ENCODE results near the gene CD48.

CD48 gene

GRCh38 chr1:160669802-160670201 lies 41.8 kb downstream of the CD48 start:
- Mint-ChIP-seq H3K27me3 (no peaks in the 10 kb centered on the region), H3K27ac (no peak overlapping the region), H3K4me3 (no peak overlapping the region), H3K4me1 (ENCODE audit: low read depth) (peaks cover 47% of the 10 kb centered on the region), H3K36me3 (ENCODE audit: low read depth) (peaks cover 28% of the 10 kb centered on the region), H3K9me3 (peaks cover 7% of the 10 kb centered on the region)
- DNase-seq = no peak

DNA sequence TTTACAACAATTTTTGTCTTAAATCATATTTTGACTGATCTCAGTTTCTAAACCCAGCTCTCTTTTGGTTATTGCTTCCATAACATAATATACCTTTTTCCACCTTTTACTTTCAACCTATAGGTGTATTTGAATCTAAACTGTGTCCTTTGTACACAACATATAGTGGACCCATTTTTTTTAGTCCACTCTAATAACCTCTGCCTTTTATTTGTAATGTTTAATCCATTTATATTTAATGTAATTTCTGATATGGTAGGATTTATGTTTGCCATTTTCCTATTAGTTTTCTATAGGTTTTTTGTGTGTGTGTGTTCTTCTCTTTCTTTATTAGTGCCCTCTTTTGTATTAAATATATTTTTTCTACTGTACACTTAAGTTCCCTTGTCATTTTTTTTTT lies 42.3 kb downstream of the CD48 start:
- Mint-ChIP-seq H3K4me1 (ENCODE audit: low read depth) (peaks cover 52% of the 10 kb centered on the region), H3K4me3 (no peak overlapping the region), H3K27me3 (no peaks in the 10 kb centered on the region), H3K27ac (no peak overlapping the region), H3K36me3 (ENCODE audit: low read depth) (peaks cover 28% of the 10 kb centered on the region), H3K9me3 (peaks cover 7% of the 10 kb centered on the region)
- DNase-seq = no peak

GRCh38 chr1:160667896-160668295 lies 43.7 kb downstream of the CD48 start:
- DNase-seq = no peak
- no peak overlapping the region for H3K4me3 Mint-ChIP-seq
- peak overlapping the region; percentile 6 for H3K27ac Mint-ChIP-seq
- H3K4me1 Mint-ChIP-seq (ENCODE audit: low read depth) = peaks cover 64% of the 10 kb centered on the region
- H3K27me3 Mint-ChIP-seq = no peaks in the 10 kb centered on the region
- H3K36me3 Mint-ChIP-seq (ENCODE audit: low read depth) = peaks cover 28% of the 10 kb centered on the region
- peaks cover 7% of the 10 kb centered on the region for H3K9me3 Mint-ChIP-seq

DNA sequence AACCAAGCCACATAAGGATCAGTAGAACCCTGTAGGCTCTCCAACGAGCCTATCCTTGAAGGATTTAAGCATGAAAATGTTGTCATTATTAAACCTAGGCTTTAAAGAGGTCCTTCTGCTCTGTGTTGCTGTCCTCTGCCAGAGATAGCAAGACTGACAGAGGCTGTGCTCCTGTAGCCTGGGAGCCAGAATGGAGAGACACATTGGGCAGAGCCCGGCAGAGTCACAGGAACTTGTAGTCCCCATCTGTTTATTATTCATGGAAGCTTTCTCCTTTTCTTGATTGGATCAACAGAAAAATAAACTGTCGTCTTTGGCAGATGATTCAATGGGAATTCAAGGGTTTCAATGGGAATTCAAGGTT lies 45.6 kb downstream of the CD48 start:
- Mint-ChIP-seq H3K27me3 (no peaks in the 10 kb centered on the region), H3K9me3 (peaks cover 7% of the 10 kb centered on the region), H3K4me3 (peak overlapping the region; percentile 45), H3K27ac (peak overlapping the region; percentile 91), H3K4me1 (ENCODE audit: low read depth) (peaks cover 74% of the 10 kb centered on the region), H3K36me3 (ENCODE audit: low read depth) (peaks cover 25% of the 10 kb centered on the region)
- DNase-seq = no peak

DNA sequence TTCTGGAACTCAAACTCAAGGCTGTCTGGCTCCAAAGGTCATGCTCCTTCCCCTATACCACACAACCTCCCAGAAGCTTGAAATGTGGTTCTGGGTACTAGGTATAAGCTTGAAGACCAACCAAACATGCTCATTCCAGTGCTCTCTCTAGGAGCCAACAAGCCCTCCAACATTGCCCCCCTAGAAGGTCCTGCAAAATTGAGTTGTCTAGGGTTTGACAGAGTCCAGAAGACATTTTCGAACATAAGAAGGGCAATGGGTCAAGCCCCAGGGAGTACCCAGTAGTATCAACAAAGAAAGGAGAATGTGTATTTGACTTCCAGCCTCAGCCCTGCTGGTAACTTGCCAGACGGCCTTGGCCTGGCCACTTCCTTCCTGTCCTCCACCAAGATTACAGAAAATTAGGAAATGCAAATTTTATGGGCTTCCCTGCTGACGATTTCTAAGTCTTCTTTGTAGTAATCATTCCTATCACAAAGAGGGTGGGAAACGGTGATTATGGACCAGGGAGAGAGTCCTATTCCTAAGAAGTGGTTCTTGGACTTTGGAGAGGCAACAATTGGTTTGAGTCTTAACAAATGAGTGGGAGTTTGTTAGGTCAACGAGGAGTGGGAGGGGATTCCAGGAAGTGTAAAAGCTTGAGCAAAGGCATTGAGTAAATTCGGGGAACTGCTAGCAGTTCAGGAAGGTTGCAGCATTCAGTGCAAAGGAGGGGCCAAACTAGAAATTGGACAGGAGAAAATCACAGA lies 46.1 kb downstream of the CD48 start:
- Mint-ChIP-seq H3K4me3 (peak overlapping the region; percentile 45), H3K9me3 (peaks cover 9% of the 10 kb centered on the region), H3K27me3 (no peaks in the 10 kb centered on the region), H3K27ac (peak overlapping the region; percentile 91), H3K36me3 (ENCODE audit: low read depth) (peaks cover 19% of the 10 kb centered on the region), H3K4me1 (ENCODE audit: low read depth) (peaks cover 68% of the 10 kb centered on the region)
- DNase-seq = no peak

- Mint-ChIP-seq H3K27ac (peak overlapping the region; percentile 91), H3K36me3 (ENCODE audit: low read depth) (peaks cover 17% of the 10 kb centered on the region), H3K9me3 (peaks cover 14% of the 10 kb centered on the region), H3K4me1 (ENCODE audit: low read depth) (peaks cover 63% of the 10 kb centered on the region), H3K27me3 (no peaks in the 10 kb centered on the region), H3K4me3 (peak overlapping the region; percentile 37)
- no peak for DNase-seq
These were observed 47.0 kb downstream of the CD48 start for GRCh38 chr1:160664573-160665051.

DNA sequence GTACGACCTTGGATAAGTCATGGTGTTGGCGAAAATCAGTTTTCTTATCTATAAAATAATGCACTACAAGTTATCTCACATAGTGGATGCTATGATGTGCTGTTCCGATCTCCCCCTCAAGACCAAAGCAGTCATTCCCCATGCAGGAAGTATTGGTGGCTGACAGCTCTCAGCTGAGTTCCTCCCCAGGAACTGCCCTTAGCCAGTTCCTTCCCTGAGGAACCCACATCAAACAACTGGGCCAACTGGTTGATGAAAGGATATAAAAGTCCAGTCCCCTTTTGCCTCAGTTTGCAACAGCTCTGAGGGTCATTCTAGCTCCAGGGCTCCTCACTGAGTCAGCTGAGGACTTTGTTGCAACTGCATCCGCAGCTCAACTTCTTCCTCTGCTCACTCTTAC lies 48.7 kb downstream of the CD48 start:
- DNase-seq = no peak
- Mint-ChIP-seq H3K36me3 (ENCODE audit: low read depth) (peaks cover 12% of the 10 kb centered on the region), H3K27ac (peak overlapping the region; percentile 5), H3K27me3 (no peaks in the 10 kb centered on the region), H3K9me3 (peaks cover 12% of the 10 kb centered on the region), H3K4me3 (no peak overlapping the region), H3K4me1 (ENCODE audit: low read depth) (peaks cover 69% of the 10 kb centered on the region)

GRCh38 chr1:160659566-160659965 lies 52.1 kb downstream of the CD48 start:
- Mint-ChIP-seq H3K36me3 (ENCODE audit: low read depth) (peaks cover 7% of the 10 kb centered on the region), H3K9me3 (peaks cover 12% of the 10 kb centered on the region), H3K27ac (no peak overlapping the region), H3K4me1 (ENCODE audit: low read depth) (peaks cover 61% of the 10 kb centered on the region), H3K4me3 (no peak overlapping the region), H3K27me3 (no peaks in the 10 kb centered on the region)
- no peak for DNase-seq

DNA sequence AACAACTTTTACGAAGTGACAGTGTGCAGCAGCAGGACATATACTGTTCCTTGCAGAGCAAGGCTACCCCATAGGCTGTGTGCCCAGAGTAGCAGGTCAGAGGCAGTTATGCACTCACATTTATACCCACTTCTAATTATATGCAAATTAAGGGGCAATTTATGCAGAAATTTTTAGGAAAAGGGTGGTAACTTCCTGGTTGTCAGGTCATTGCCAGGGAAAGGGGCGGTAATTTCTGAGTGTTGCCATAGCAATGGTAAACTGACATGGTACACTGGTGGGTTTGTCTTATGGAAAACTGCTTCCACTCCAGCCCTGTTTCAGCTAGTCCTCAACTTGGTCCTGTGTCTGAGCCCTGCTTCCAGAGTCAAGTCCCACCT lies 52.8 kb downstream of the CD48 start:
- Mint-ChIP-seq H3K27ac (peak overlapping the region; percentile 83), H3K4me1 (ENCODE audit: low read depth) (peaks cover 61% of the 10 kb centered on the region), H3K9me3 (peaks cover 12% of the 10 kb centered on the region), H3K4me3 (no peak overlapping the region), H3K27me3 (no peaks in the 10 kb centered on the region), H3K36me3 (ENCODE audit: low read depth) (peaks cover 7% of the 10 kb centered on the region)
- DNase-seq = no peak

DNA sequence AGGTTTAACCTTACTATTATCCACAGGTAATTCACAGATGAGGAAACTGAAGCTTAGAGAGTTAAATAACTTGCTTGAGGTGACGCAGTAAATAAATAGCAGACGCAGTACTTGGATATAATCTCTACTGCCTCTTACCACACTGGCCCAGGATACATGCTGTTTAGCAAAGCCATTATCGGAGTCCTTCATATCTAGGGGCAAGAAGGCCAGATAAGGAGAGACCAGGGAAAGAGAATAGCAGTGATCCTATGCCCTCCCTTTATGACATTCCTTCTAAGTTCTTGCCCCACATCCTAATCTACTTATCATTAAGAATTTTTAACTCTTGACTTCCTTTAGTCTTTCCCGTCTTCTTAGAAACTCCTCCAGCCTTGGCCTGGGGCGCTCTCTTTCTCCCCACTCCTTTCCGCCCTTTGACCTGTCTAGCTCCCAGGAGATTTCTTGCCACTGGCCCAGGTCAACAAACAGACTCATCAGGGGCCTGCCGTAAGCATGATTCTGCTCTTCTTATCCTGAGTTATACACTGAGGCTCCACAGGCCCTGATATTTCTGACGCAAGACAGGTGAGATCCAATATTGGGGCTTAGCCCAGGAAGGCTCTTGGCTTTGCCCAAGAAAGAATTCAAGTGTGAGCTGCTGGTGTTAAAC lies 53.3 kb downstream of the CD48 start:
- H3K4me3 Mint-ChIP-seq = no peak overlapping the region
- H3K27ac Mint-ChIP-seq = peak overlapping the region; percentile 83

GRCh38 chr1:160657250-160657781 lies 54.3 kb downstream of the CD48 start:
- Mint-ChIP-seq H3K4me3 (peak overlapping the region; percentile 34), H3K36me3 (ENCODE audit: low read depth) (peaks cover 7% of the 10 kb centered on the region), H3K4me1 (ENCODE audit: low read depth) (peaks cover 61% of the 10 kb centered on the region), H3K27me3 (no peaks in the 10 kb centered on the region), H3K27ac (peak overlapping the region; percentile 83), H3K9me3 (peaks cover 12% of the 10 kb centered on the region)
- no peak for DNase-seq

More for the DNA sequence above, 53.3 kb downstream of the CD48 start:
- Mint-ChIP-seq H3K4me1 (ENCODE audit: low read depth) (peaks cover 61% of the 10 kb centered on the region), H3K27me3 (no peaks in the 10 kb centered on the region), H3K9me3 (peaks cover 12% of the 10 kb centered on the region), H3K36me3 (ENCODE audit: low read depth) (peaks cover 7% of the 10 kb centered on the region)
- no peak for DNase-seq

GRCh38 chr1:160656737-160657136 lies 54.9 kb downstream of the CD48 start:
- Mint-ChIP-seq H3K36me3 (ENCODE audit: low read depth) (peaks cover 9% of the 10 kb centered on the region), H3K9me3 (peaks cover 12% of the 10 kb centered on the region), H3K27me3 (no peaks in the 10 kb centered on the region), H3K4me1 (ENCODE audit: low read depth) (peaks cover 61% of the 10 kb centered on the region), H3K4me3 (no peak overlapping the region), H3K27ac (peak overlapping the region; percentile 83)
- no peak for DNase-seq

DNA sequence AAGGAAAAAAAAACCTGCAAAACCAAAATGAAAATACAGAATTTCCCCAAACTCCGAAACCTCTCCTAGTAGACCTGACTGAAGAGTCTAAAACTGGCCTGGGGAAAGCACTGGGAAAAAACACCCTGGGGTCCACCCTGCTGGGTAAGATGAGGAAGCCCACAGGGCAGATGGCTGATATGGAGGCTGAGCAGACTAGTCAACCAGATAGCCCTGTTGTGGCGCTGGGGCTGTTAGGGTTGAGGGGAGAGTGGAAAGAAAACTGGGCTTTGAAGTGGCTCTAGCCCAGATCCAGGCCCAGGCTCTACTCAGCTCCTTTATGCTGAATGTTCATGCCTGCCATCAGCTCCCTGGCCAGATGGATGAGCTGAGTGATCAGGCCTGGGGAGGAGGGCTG lies 58.0 kb downstream of the CD48 start:
- H3K36me3 Mint-ChIP-seq (ENCODE audit: low read depth) = peaks cover 20% of the 10 kb centered on the region
- H3K27ac Mint-ChIP-seq = peak overlapping the region; percentile 63
- peaks cover 4% of the 10 kb centered on the region for H3K9me3 Mint-ChIP-seq
- no peak overlapping the region for H3K4me3 Mint-ChIP-seq
- DNase-seq = no peak
- no peaks in the 10 kb centered on the region for H3K27me3 Mint-ChIP-seq
- peaks cover 82% of the 10 kb centered on the region for H3K4me1 Mint-ChIP-seq (ENCODE audit: low read depth)

DNA sequence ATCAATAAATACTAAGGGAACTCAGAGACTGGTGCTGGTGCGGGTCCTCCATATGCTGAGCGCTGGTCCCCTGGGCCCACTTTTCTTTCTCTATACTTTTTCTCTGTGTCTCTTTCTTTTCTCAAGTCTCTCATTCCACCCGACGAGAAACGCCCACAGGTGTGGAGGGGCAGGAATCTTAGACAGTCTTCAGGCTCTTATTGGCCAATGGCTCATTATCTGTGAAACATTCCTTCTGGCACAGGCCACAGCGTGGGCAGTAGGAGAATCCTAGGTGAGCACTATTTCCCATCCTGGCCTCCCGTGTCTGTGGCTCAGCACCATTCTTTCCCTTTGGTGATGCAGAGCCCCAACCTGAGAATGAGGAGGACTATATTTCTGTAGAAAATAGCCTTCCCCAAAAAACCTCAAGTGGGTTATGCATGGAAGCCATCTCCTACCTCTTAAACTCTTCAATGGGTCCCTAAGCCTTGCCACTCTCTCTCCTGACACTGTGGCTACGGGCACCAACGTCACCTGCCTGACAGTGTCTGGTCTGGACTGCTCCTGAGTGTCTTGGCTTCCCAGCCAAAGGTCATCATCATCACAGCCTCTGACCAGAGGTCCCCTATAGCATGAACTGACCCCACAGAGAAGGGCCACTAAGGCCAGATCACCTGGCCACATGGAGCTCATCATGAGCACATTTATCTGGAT lies 58.5 kb downstream of the CD48 start:
- H3K4me3 Mint-ChIP-seq = no peak overlapping the region
- DNase-seq = no peak
- peaks cover 26% of the 10 kb centered on the region for H3K36me3 Mint-ChIP-seq (ENCODE audit: low read depth)
- H3K27me3 Mint-ChIP-seq = no peaks in the 10 kb centered on the region
- H3K9me3 Mint-ChIP-seq = peaks cover 4% of the 10 kb centered on the region
- H3K27ac Mint-ChIP-seq = peak overlapping the region; percentile 63
- peaks cover 82% of the 10 kb centered on the region for H3K4me1 Mint-ChIP-seq (ENCODE audit: low read depth)
